ENCODE measurements around the gene ITIH1. TPM values are rescaled to one million over a fixed set of nuclear protein-coding genes. Genes with fewer than 3 reads are reported as not detected.

Gene ITIH1
- total RNA-seq, 3 donors from 2014 or later (not counting 1 experiment from before 2014, with no cell fraction given) = 0.56 TPM; not detected in 2

DNA sequence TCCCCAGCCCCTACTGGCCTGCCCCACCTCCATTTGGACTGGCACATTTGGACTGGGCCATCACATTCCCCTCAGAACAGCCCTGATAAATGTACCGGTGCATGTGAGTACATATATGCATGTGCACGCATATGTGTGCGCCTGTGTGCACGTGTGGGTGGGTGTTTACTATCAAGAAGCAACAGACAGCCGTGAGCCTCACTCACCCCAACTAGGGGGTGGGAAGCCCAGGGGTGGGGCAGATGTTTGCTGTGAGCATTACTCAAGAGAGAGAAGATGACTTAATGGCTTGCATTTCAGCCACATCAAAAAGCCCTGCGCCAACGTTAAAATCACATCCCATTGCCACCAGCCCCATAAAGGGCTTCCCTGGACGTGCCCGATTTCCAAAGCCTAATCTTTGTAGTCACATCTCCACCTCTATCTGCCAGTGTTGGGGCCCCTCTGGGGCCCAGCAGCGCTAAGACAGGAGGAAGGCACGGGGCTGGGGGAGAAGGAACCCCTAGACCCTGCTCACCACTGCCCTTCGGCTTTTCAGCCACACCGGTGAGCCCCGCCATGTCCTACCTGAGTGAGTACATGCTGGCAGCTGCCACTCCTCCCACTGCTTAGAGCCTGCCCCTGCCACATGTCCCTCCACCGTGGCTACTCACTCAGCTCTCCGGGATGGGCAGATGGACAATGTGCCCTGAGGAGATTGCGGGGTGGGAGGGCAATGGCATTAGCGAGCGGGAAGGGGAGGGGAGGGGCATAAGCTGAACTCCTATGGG lies 28.1 kb downstream of the ITIH1 start:
- DNase-seq (no peak), ATAC-seq (no peak)
- no peaks in the 10 kb centered on the region for H3K27me3 Mint-ChIP-seq (ENCODE audit: low read depth in 2 of 2)
- TF ChIP-seq, protein P1, sequence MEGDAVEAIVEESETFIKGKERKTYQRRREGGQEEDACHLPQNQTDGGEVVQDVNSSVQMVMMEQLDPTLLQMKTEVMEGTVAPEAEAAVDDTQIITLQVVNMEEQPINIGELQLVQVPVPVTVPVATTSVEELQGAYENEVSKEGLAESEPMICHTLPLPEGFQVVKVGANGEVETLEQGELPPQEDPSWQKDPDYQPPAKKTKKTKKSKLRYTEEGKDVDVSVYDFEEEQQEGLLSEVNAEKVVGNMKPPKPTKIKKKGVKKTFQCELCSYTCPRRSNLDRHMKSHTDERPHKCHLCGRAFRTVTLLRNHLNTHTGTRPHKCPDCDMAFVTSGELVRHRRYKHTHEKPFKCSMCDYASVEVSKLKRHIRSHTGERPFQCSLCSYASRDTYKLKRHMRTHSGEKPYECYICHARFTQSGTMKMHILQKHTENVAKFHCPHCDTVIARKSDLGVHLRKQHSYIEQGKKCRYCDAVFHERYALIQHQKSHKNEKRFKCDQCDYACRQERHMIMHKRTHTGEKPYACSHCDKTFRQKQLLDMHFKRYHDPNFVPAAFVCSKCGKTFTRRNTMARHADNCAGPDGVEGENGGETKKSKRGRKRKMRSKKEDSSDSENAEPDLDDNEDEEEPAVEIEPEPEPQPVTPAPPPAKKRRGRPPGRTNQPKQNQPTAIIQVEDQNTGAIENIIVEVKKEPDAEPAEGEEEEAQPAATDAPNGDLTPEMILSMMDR (IDR thresholded peaks at IDR 0.05) = no peak
- Histone ChIP-seq H3K4me3 (ENCODE audit: low read length) (no peak overlapping the region), H3K9me3 (ENCODE audit: control insufficient read depth, insufficient read depth, low read length) (no peaks in the 10 kb centered on the region), H3K36me3 (ENCODE audit: control insufficient read depth, insufficient read depth, low read length) (no peaks in the 10 kb centered on the region), H3K4me1 (ENCODE audit: control insufficient read depth, insufficient read depth, low read length) (peaks cover 15% of the 10 kb centered on the region), H3K27me3 (ENCODE audit: control insufficient read depth, insufficient read depth, low read length) (no peaks in the 10 kb centered on the region), H3K27ac (ENCODE audit: low read length) (no peak overlapping the region)
- no peak overlapping the region for H3K27ac Mint-ChIP-seq
- no peaks in the 10 kb centered on the region for H3K36me3 Mint-ChIP-seq
- 92% methylated on average over 15 of the region's 19 CpGs for WGBS (ENCODE audit: insufficient coverage)
- intact Hi-C loops (cut with micrococcal nuclease) = no loop called here
- peaks cover 0 to 23% of the 10 kb centered on the region in 2 donors for H3K4me1 Mint-ChIP-seq
- H3K9me3 Mint-ChIP-seq = no peaks in the 10 kb centered on the region
- no peak overlapping the region for H3K4me3 Mint-ChIP-seq

DNA sequence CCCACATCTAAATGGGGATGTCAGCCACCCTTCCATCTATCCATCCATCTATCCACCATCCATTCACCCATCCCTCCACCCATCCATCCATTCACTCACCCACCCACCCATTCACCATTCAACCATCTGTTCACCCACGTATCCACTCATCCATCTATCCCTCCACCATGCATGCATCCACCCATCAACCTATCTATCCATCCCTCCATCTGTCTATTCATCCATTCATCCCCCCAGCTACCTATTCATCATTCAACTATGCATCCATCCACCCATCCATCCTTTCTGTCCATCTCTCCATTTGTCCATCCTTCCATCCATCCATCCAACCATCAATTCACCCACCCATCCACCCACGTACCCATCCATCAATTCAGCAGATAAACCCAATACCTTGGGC lies 31.8 kb downstream of the ITIH1 start:
- Histone ChIP-seq H3K4me1 (ENCODE audit: control insufficient read depth, insufficient read depth, low read length) (peaks cover 15% of the 10 kb centered on the region), H3K27me3 (ENCODE audit: control insufficient read depth, insufficient read depth, low read length) (no peaks in the 10 kb centered on the region), H3K27ac (ENCODE audit: low read length) (no peak overlapping the region), H3K9me3 (ENCODE audit: control insufficient read depth, insufficient read depth, low read length) (no peaks in the 10 kb centered on the region), H3K4me3 (ENCODE audit: low read length) (no peak overlapping the region), H3K36me3 (ENCODE audit: control insufficient read depth, insufficient read depth, low read length) (no peaks in the 10 kb centered on the region)
- ATAC-seq = no peak
- 75% methylated on average over 2 of the region's 2 CpGs for WGBS (ENCODE audit: insufficient coverage)
- TF ChIP-seq, protein P1 (IDR thresholded peaks at IDR 0.05) = no peak
- Mint-ChIP-seq H3K9me3 (no peaks in the 10 kb centered on the region), H3K4me1 (peaks cover 0 to 23% of the 10 kb centered on the region in 2 donors), H3K27ac (no peak overlapping the region), H3K36me3 (no peaks in the 10 kb centered on the region), H3K4me3 (no peak overlapping the region), H3K27me3 (ENCODE audit: low read depth in 2 of 2) (no peaks in the 10 kb centered on the region)
- no peak for DNase-seq
- intact Hi-C loops (cut with micrococcal nuclease) = no loop called here

DNA sequence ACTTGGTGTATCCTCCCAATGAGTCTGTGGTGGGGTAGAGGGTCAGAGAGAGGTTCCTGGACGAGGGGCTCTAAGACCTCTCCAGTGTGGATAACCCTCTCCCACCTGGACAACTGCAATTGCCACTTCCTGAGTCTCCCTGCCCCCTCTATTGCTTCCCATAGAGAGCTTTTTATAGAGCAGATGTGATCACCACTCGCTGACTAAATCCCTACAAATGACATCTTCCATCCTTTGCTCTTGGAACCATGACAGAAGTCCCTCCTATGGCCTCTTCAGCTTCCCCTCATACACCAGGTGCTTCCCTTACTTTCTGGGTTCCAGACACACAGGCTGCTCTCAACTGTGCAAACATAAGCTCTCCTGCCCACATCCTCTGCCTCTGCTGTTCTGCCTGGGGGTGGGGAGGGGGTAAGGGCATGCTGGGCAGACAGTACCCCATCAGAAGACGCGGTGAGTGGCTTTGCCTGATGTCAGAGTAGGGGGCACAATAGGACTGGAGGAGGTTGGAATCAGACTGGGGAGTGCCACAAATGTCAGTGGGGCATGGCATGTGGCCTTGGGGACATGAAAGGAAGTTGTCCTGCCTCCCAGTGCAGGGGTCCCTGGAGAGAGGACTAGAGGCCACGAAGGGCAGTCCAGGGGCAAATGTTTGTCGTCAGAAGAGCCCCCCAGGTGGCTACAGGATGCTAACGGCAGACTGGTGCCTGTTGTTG lies 32.4 kb downstream of the ITIH1 start:
- no peaks in the 10 kb centered on the region for H3K36me3 Mint-ChIP-seq
- H3K9me3 Mint-ChIP-seq = no peaks in the 10 kb centered on the region
- no peak overlapping the region for H3K27ac Mint-ChIP-seq
- Histone ChIP-seq H3K9me3 (ENCODE audit: control insufficient read depth, insufficient read depth, low read length) (no peaks in the 10 kb centered on the region), H3K4me1 (ENCODE audit: control insufficient read depth, insufficient read depth, low read length) (peaks cover 15% of the 10 kb centered on the region), H3K27ac (ENCODE audit: low read length) (no peak overlapping the region), H3K36me3 (ENCODE audit: control insufficient read depth, insufficient read depth, low read length) (no peaks in the 10 kb centered on the region), H3K27me3 (ENCODE audit: control insufficient read depth, insufficient read depth, low read length) (no peaks in the 10 kb centered on the region), H3K4me3 (ENCODE audit: low read length) (no peak overlapping the region)
- DNase-seq (no peak), ATAC-seq (no peak)
- H3K27me3 Mint-ChIP-seq (ENCODE audit: low read depth in 2 of 2) = no peaks in the 10 kb centered on the region
- WGBS (ENCODE audit: insufficient coverage) = 45% methylated on average over 6 of the region's 7 CpGs
- intact Hi-C loops (cut with micrococcal nuclease) = no loop called here
- H3K4me1 Mint-ChIP-seq = peaks cover 0 to 23% of the 10 kb centered on the region in 2 donors
- H3K4me3 Mint-ChIP-seq = no peak overlapping the region
- TF ChIP-seq, protein P1 (IDR thresholded peaks at IDR 0.05) = no peak
